GM19397 (cell line): ENCODE measurements around the gene PIAS4.

Source experiments
- ATAC-seq: cut with Tn5 transposase; IDR thresholded peaks from one replicate; pipeline ENCODE4 v1.9.1; 2021; ENCODE audit warnings: mild to moderate bottlenecking, moderate library complexity; ENCODE audit not compliant: unreplicated experiment

Gene PIAS4

GRCh38 chr19:4038661-4039423, 31.3 kb downstream of the PIAS4 start:
- no peak for ATAC-seq

- no peak for ATAC-seq
Measured at GRCh38 chr19:4042064-4042730, 34.7 kb downstream of the PIAS4 start.

- no peak for ATAC-seq
Measured at GRCh38 chr19:4042731-4043082, 35.2 kb downstream of the PIAS4 start.

DNA sequence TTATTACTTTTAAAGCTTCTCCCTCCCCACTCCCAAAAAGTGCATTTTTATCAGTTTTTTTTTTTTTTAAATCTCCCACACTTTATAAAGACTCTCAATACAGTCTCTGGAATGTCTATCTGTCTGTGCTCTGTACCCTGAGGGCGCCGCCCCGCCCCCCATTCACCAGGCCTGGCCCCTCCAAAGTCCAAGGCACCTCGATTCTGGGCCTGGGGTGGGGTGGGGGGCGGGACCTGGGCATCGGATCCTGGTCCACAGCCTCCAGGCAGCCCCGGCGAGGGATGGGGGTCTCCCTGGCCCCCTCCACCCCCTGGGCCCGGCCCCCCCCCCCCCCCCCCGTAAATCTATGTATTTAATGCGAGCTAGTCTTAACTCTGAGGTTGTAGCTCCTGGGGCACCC, 35.9 kb downstream of the PIAS4 start:
- no peak for ATAC-seq

DNA sequence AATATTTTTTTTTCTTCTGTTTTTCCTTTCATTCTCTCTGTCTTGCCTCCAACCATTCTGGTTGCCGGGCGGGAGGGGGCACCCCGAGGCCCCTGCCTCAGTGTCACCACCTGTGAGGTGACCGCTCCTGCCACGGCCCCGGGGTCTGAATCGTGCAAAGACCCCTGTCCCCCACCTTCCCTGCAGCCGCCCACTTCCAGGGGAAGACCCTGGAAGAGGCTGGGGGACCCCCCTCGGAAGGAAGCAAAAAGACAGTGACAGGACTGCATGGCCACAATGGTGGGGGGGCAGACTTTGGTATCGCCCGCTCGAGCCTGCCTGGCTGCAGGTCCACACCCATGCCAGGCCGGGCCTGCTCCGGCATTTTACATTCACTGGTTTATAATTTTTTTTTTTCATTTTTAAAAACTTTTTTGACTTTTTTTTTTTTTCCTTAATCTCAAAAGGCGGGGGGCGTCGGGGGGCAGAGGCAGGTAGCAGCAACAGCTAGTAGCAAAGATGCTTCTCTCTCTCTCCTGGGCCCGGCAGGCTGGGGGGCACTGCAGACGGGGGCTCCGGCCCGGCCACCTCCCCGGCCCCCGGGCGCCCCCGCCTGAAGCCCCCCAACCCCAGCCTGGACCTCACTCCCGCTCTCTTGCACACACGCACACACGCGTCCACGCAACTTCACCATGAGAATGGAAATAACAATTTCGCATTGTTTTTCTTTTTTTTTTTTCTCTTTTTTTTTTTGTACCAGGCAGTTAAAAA, 36.6 kb downstream of the PIAS4 start:
- no peak for ATAC-seq

DNA sequence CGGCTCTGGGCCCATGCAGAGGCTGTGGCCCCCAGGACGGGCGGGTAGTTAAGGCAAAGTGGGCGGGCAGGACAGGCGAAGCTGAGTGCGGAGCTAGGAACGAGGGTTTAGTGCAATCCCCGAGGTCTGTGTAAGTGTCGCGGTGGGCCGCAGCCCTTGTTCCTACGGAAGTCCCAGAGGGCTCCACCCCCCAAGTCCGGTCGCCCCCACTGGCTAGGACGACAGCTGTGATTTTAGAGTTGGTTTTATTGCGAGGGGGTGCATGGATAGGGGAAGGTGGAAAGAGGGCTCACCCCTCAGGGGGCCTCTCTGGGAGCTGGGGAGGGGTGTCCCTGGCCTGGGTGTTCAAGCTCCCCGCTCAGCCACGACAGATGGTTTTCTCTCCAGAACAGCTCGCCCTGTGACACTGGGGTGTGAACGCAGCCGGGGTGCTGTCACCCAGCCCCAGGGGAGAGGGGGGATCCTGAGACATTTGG, 37.5 kb downstream of the PIAS4 start:
- ATAC-seq = no peak

- no peak for ATAC-seq
Measured at GRCh38 chr19:4045597-4046361, 38.2 kb downstream of the PIAS4 start.

GRCh38 chr19:4046362-4046691, 38.8 kb downstream of the PIAS4 start:
- ATAC-seq = no peak

DNA sequence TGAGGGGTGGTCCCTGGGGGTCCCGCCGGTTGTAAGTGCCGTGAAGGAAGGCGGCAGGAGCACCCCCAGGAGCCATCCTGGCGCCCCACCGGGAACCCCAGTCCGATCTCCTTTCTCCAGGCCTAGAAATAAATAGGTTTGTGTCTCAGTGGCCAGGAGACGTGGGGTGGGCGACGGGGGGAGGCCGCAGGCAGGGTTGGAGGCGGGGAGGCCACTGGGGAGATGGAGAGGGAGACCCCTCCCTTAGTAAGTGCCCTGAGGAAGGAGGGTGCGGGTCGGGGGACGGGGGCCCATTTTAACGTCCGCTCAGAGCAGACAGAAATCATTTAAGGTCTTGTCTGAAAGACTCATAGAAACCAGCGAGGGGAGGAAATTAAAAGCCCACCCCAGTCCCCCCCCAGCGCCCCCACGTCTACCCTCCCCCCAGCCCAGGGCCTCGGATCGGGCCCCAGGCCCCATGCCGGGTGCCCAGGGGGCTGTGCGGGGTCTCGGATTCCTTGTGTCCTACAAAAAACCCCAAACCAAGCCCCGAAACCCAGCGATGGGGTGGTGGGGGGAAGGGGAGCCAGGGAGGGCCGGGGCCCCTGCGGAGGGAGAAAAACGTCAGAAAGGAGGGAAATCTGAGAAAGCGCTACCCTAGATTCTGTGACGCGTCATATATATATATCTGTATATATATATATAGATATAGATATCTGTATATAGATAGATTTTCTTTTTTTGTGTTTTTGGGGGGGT, 39.6 kb downstream of the PIAS4 start:
- no peak for ATAC-seq

- ATAC-seq = no peak
Measured at GRCh38 chr19:4049432-4049831, 41.9 kb downstream of the PIAS4 start.

DNA sequence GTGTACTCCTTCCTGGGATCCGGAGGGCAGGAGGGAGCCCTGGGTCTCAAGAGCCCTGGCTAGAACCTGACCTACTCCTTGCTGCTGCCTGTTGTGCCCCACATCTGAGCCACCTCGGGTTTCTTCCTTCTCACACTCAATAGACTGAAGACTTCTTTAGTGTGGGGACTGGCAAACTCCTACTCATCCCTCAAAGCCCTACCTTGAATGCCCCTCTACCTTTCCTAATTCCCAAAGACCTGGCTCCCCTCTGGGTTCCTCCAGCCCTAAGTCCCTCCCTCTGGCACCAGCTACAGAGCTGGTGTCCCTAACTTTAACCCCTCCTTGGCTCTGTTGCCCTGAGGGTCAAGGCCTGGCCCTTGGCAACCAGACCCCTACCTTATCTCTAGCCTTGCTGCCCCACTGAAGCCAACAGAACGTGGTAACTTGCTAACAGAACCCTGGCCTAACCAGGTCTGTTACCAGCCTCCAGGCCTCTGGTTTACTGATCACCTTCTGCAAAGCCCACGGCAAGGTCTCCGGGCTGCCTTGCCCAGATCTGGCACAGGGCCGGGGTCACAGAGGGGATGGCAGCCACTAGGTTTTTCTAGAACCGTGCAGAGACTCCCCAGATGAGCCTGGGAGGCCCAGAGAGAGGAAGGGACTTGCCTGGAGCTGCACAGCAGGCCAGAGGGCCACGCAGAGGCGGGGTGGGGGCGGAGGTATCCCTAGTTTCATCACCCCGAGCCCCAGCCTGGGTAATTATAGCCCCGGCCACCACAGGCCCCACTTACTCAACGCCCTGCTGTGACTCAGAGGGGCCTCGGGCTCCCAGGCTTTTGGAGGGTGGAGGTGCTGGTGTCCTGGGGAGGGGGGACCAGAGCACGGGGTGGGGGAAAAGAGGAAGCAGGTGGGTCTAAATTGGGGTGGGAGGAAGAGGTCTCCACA, 43.9 kb downstream of the PIAS4 start:
- ATAC-seq = no peak

- ATAC-seq = no peak
Measured at GRCh38 chr19:4052114-4052992, 44.8 kb downstream of the PIAS4 start.

DNA sequence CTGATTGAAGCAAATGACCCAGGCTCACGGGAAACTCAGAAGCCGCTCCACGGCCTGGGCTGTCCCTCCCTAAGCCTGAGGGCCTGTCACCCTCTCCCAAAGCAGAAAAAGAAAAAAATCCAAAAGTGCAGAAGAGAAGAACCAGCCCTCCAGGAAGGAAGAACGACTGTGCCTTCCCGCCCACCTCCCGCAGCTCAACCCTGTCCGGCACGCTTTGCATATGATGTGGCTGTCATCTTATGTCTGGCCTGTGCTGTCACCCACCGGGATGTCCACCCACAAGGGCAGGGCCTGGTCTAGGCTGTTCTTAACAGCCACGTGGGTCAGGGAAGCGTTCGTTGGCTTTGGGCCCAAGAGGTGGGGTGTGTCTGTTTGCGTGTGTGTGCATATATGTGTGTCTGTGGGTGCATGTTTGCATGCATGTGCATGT, 45.5 kb downstream of the PIAS4 start:
- no peak for ATAC-seq

DNA sequence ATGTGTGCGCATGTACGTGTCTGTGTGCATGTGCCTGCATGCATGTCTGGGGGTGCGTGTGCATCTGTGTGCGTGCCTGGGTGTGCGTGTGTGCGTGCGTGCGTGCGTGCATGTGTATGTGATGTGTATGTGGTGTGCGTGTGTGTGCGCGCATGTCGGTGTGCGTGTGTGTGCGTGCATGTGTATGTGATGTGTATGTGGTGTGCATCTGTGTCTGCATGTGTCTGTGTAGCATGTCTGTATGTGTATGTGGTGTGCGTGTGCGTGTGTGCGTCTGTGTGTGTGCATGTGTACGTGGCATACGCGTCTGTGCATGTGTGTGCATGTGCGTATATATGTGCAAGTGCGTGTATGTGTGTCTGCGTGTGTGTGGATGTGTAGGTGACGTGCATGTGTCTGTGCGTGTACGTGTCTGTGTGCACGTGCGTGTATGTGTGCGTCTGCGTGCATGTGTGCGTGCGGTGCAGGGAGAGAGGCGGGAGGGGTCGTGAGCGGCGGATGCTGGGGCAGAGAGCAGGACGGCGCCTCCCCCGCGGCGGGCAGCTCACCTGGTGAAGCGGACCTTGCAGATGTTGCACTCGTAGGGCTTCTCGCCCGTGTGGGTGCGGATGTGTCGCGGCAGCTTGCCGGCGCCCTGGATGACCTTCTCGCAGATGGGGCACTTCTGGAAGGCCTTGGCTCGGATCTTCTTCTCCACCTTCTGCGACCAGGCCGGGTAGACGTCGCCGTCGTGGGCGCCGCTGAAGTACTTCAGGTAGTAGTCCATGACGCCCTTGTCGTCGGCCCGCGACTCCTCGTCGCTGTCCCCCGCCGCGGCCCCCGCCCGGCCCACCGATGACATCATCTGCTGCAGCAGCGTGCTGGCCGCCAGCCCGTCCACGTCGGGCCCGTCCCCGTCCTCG, 46.1 kb downstream of the PIAS4 start:
- ATAC-seq = no peak

DNA sequence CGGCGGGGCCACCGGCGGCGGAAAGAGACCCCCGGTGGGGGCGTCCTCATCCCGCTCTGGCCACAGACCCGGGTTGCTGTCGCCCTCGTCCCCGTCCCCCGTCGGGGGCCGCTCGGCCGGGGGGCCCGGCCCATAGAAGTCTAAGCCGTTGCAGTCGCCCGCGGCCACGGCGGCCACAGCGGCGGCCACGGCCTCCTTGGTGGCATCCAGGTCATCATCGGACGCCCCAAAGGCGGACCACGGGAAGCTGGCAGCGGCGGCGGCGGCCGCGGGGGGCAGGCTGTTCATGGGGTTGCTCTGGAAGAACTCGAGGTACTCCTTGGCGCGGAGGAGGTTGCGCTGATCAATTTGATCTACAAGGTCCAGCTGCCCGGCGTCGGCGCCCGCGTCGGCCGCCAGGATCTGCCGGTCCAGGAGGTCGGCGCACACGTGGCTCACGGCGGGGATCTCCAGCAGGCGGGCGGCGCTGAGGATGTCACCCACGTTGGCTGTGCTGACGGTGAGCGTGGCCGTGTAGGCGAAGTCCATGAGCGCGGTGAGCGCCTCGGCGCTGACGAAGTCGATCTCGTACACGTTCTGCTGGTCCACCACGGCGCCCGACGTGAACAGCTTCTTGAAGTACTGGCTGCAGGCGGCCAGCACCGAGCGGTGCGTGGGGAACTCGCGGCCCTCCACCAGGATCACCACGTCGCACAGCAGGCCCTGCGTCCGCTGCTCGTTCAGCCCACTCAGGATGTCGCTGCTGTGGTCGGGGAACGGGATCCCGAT, 47.1 kb downstream of the PIAS4 start:
- ATAC-seq = no peak

GRCh38 chr19:4055209-4055552, 47.6 kb downstream of the PIAS4 start:
- ATAC-seq = no peak
